ENCODE results near the gene ZNF800. TPM values are rescaled to one million over a fixed set of nuclear protein-coding genes. Genes with fewer than 3 reads are reported as not detected.

The ZNF800 gene
- total and polyA plus RNA-seq, 8 donors = 3.8 to 41.9 (median 20.9) TPM

DNA sequence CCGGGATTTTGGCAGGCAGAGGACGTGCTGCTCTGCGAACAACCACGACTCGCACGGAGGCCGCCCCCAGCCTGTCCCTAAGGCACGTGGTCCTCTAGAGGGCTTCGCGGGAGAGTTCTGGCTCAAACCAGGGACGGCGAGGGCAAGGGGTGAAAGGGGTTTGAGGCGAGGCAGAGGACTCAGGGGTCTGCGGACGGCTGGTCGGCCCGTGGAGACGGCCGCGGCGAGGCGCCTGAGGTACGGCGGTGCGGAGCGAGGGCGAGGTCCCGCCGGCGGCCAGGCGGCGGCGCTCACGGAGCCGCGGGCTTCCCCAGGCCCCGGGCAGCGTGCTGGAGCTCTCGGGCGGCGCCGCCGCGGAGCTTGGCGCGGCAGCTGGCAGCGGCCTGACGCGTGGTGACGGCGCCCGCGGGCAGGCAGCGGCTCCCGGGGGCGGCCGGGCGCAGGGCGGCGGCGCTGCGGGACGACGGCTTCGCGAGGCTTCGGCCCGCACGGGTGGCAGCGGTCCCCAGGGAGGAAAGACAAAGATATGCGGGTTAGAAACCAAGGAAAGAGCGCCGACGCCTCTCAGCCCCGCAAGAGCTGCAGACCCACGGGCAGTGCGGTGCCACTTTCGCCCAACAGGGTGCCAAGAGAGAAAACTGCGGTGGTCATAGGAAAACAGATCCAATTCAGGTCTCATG lies 44.8 kb downstream of the ZNF800 start:
- Histone ChIP-seq H3K4me1 (peaks cover 0 to 13% (median 7%) of the 10 kb centered on the region in 4 donors), H3K27me3 (no peaks in the 10 kb centered on the region), H3K4me3 (peak overlapping the region; percentile 32 to 42 (median 41)), H3K27ac (peak overlapping the region in 1 of 5 donors; percentile 40), H3K36me3 (no peaks in the 10 kb centered on the region), H3K9me3 (peaks cover 0 to 5% (median 0%) of the 10 kb centered on the region in 4 donors)
- peak; percentile 81 to 92 for DNase-seq
- intact Hi-C loops (cut with DNase I; ENCODE audit: low total_unique reads) = no loop called here
- WGBS, 5 donors = 2 to 4% (median 3%) methylated on average over 48 to 79 of the region's 79 CpGs
- TF ChIP-seq CTCF (IDR thresholded peaks at IDR 0.05) = peak in 5 of 7 experiments; percentile 6 to 74 (median 19)
- no peak for TF ChIP-seq EP300 (IDR thresholded peaks at IDR 0.05)

GRCh38 chr7:127346575-127347256 lies 45.8 kb downstream of the ZNF800 start:
- DNase-seq = peak in 1 of 2 donors; percentile 3
- intact Hi-C loops (cut with DNase I; ENCODE audit: low total_unique reads) = no loop called here
- no peaks in the 10 kb centered on the region for H3K27me3 ChIP-seq
- peaks cover 0 to 9% (median 0%) of the 10 kb centered on the region in 4 donors for H3K9me3 ChIP-seq
- TF ChIP-seq POLR2A (IDR thresholded peaks at IDR 0.05) (no peak), EP300 (IDR thresholded peaks at IDR 0.05) (no peak), CTCF (IDR thresholded peaks at IDR 0.05) (no peak), POLR2AphosphoS5 (IDR thresholded peaks at IDR 0.05) (no peak)
- H3K4me3 ChIP-seq = no peak overlapping the region
- H3K4me1 ChIP-seq = peaks cover 0 to 13% (median 7%) of the 10 kb centered on the region in 4 donors
- no peaks in the 10 kb centered on the region for H3K36me3 ChIP-seq
- WGBS, 5 donors = 82 to 92% (median 87%) methylated on average over 6 to 9 of the region's 9 CpGs
- H3K27ac ChIP-seq = no peak overlapping the region

GRCh38 chr7:127342596-127342995 lies 49.9 kb downstream of the ZNF800 start:
- Histone ChIP-seq H3K9me3 (peaks cover 0 to 9% (median 0%) of the 10 kb centered on the region in 4 donors), H3K4me1 (peaks cover 0 to 6% (median 3%) of the 10 kb centered on the region in 4 donors), H3K27me3 (no peaks in the 10 kb centered on the region), H3K4me3 (no peak overlapping the region), H3K27ac (no peak overlapping the region), H3K36me3 (no peaks in the 10 kb centered on the region)
- intact Hi-C loops (cut with DNase I; ENCODE audit: low total_unique reads) = no loop called here
- 63 to 71% (median 69%) methylated on average over 1 of the region's 1 CpG for WGBS, 5 donors
- DNase-seq = no peak
- TF ChIP-seq POLR2AphosphoS5 (IDR thresholded peaks at IDR 0.05) = no peak

DNA sequence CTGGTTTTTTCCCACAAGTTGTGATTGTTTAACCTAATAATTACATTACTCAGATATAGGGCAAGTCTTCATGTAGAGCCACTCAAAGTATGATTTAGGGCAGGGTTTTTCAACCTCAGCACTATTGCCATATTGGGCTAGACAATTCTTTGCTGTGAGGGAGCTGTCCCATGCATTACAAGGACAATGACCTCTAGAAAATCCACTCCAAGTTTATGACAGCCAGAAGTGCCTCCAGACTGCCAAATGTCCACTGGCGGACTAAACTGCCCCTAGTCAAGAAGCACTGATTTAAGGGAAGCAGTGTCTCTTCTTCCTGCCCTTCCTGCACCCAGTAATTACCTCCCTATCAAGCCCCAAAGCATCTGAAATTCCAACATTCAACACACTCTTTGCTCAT lies 54.4 kb downstream of the ZNF800 start:
- Histone ChIP-seq H3K27me3 (no peaks in the 10 kb centered on the region), H3K4me1 (no peaks in the 10 kb centered on the region), H3K27ac (no peak overlapping the region), H3K36me3 (no peaks in the 10 kb centered on the region), H3K4me3 (no peak overlapping the region), H3K9me3 (peaks cover 0 to 8% (median 0%) of the 10 kb centered on the region in 4 donors)
- intact Hi-C loops (cut with DNase I; ENCODE audit: low total_unique reads) = no loop called here
- DNase-seq = no peak
- WGBS, 5 donors = 89 to 94% (median 91%) methylated on average over 1 of the region's 1 CpG
- no peak for TF ChIP-seq POLR2AphosphoS5 (IDR thresholded peaks at IDR 0.05)
- no peak for TF ChIP-seq EP300 (IDR thresholded peaks at IDR 0.05)
- no peak for TF ChIP-seq CTCF (IDR thresholded peaks at IDR 0.05)
- TF ChIP-seq POLR2A (IDR thresholded peaks at IDR 0.05) = no peak
